Esophagus squamous epithelium (tissue), 5 donors: ENCODE results near the gene SIRPA. TPM values are rescaled to one million over a fixed set of nuclear protein-coding genes. Genes with fewer than 3 reads are reported as not detected.

Source experiments
- DNase-seq: peaks from one replicate; lab custom pipeline; 2025; lab: John Stamatoyannopoulos, UW
- H3K27ac ChIP-seq, 4 donors: fragments of 200-600 bp; sonication (generic); one replicate each; pipeline ENCODE4 v1.5.1; 2016 to 2019; ENCODE audit warnings: mild to moderate bottlenecking in 1 of 4
- H3K27me3 ChIP-seq, 4 donors: fragments of 200-600 bp; sonication (generic); 1 replicate in 3 of 4; 2 replicates in 1 of 4; pipeline versions ENCODE4 v1.5.1 to v1.6.0; 2017 to 2021; ENCODE audit warnings: antibody characterized with exemption in 1 of 4
- H3K36me3 ChIP-seq, 3 donors: fragments of 200-600 bp; sonication (generic); one replicate each; pipeline ENCODE4 v1.5.1; 2016 to 2019
- H3K4me1 ChIP-seq, 3 donors: fragments of 200-600 bp; sonication (generic); one replicate each; pipeline ENCODE4 v1.5.1; 2017 to 2019
- H3K4me3 ChIP-seq, 4 donors: fragments of 200-600 bp; sonication (generic); 1 replicate in 3 of 4; 2 replicates in 1 of 4; pipeline ENCODE4 v1.5.1; 2016 to 2019; ENCODE audit warnings: mild to moderate bottlenecking in 2 of 4, moderate library complexity in 1 of 4
- H3K9me3 ChIP-seq, 3 donors: fragments of 200-600 bp; sonication (generic); one replicate each; pipeline ENCODE4 v1.5.1; 2016 to 2019
- POLR2A ChIP-seq, 4 donors: fragments of 450-650 bp; IDR thresholded peaks; one replicate each; pipeline ENCODE4 v1.6.1; 2017; ENCODE audit warnings: antibody characterized with exemption in 4 of 4, mild to moderate bottlenecking in 4 of 4, moderate library complexity in 3 of 4
- WGBS, 2 donors: methylation state at CpG; one replicate each; pipeline ENCODE4 v1.1.5; 2018; 5-methylcytosine and 5-hydroxymethylcytosine counted together
- intact Hi-C: fragments of 100-400 bp; cut with DNase I; formaldehyde crosslinking; loops from one replicate; pipeline ENCODE4 v1.15.0; 2022
- total RNA-seq, 4 donors: library from RNA; depleted of rRNA; stranded (reverse); fragments of >200 nt; gene quantifications; one replicate each; pipeline ENCODE4 v1.1.0, GENCODE V29; 2016
- TF ChIP-seq, protein P1 (sequence below), 6 experiments: fragments of 450-650 bp in 4 of 6; fragments of 200-600 bp in 2 of 6; sonication (generic) in 2 of 6; IDR thresholded peaks; one replicate each; pipeline ENCODE4 v1.5.1; 2016 to 2019; ENCODE audit warnings: antibody characterized with exemption in 6 of 6, mild to moderate bottlenecking in 4 of 6, moderate library complexity in 4 of 6
- donor health status: DM: yes; HTN: yes; CAD: no.

SIRPA gene
- total RNA-seq, 4 donors from 2014 or later: 9.3 to 23.4 (median 20.1) TPM

- Histone ChIP-seq H3K4me3 (no peak overlapping the region), H3K27ac (no peak overlapping the region), H3K9me3 (no peaks in the 10 kb centered on the region), H3K27me3 (peaks cover 0 to 78% (median 0%) of the 10 kb centered on the region in 4 donors), H3K36me3 (no peaks in the 10 kb centered on the region), H3K4me1 (no peaks in the 10 kb centered on the region)
- no peak for TF ChIP-seq POLR2A (IDR thresholded peaks at IDR 0.05)
- TF ChIP-seq, protein P1, sequence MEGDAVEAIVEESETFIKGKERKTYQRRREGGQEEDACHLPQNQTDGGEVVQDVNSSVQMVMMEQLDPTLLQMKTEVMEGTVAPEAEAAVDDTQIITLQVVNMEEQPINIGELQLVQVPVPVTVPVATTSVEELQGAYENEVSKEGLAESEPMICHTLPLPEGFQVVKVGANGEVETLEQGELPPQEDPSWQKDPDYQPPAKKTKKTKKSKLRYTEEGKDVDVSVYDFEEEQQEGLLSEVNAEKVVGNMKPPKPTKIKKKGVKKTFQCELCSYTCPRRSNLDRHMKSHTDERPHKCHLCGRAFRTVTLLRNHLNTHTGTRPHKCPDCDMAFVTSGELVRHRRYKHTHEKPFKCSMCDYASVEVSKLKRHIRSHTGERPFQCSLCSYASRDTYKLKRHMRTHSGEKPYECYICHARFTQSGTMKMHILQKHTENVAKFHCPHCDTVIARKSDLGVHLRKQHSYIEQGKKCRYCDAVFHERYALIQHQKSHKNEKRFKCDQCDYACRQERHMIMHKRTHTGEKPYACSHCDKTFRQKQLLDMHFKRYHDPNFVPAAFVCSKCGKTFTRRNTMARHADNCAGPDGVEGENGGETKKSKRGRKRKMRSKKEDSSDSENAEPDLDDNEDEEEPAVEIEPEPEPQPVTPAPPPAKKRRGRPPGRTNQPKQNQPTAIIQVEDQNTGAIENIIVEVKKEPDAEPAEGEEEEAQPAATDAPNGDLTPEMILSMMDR (IDR thresholded peaks at IDR 0.05): no peak
- 82 to 86% methylated on average over 11 of the region's 11 CpGs for WGBS, 2 donors
- intact Hi-C loops: no loop called here
- no peak for DNase-seq
Observed at GRCh38 chr20:1975291-1975690, 80.1 kb downstream of the SIRPA start.

- TF ChIP-seq, protein P1 (IDR thresholded peaks at IDR 0.05): no peak
- no peak for TF ChIP-seq POLR2A (IDR thresholded peaks at IDR 0.05)
- no peak for DNase-seq
- H3K9me3 ChIP-seq: no peaks in the 10 kb centered on the region
- WGBS, 2 donors: 36 to 79% methylated on average over 3 of the region's 3 CpGs
- H3K27me3 ChIP-seq: peaks cover 0 to 63% (median 0%) of the 10 kb centered on the region in 4 donors
- no peak overlapping the region for H3K27ac ChIP-seq
- no peak overlapping the region for H3K4me3 ChIP-seq
- H3K36me3 ChIP-seq: no peaks in the 10 kb centered on the region
- intact Hi-C loops: no loop called here
- H3K4me1 ChIP-seq: no peaks in the 10 kb centered on the region
Observed at GRCh38 chr20:1979106-1979778, 84.0 kb downstream of the SIRPA start.

GRCh38 chr20:1982686-1983085 is 87.5 kb downstream of the SIRPA start:
- peaks cover 0 to 78% (median 0%) of the 10 kb centered on the region in 4 donors for H3K27me3 ChIP-seq
- intact Hi-C loops: no loop called here
- 84 to 95% methylated on average over 3 to 4 of the region's 5 CpGs for WGBS, 2 donors

GRCh38 chr20:1983301-1983700 is 88.1 kb downstream of the SIRPA start:
- Histone ChIP-seq H3K4me3 (no peak overlapping the region), H3K4me1 (no peaks in the 10 kb centered on the region), H3K27me3 (peaks cover 0 to 75% (median 0%) of the 10 kb centered on the region in 4 donors), H3K27ac (no peak overlapping the region), H3K9me3 (no peaks in the 10 kb centered on the region), H3K36me3 (no peaks in the 10 kb centered on the region)
- DNase-seq: no peak
- 35 to 46% methylated on average over 4 of the region's 4 CpGs for WGBS, 2 donors
- intact Hi-C loops: no loop called here
- no peak for TF ChIP-seq POLR2A (IDR thresholded peaks at IDR 0.05)
- TF ChIP-seq, protein P1 (IDR thresholded peaks at IDR 0.05): no peak

More at GRCh38 chr20:1982686-1983085, 87.5 kb downstream of the SIRPA start:
- H3K4me3 ChIP-seq: no peak overlapping the region
- H3K4me1 ChIP-seq: no peaks in the 10 kb centered on the region
- H3K27ac ChIP-seq: no peak overlapping the region
- DNase-seq: no peak
- no peak for TF ChIP-seq POLR2A (IDR thresholded peaks at IDR 0.05)
- TF ChIP-seq, protein P1 (IDR thresholded peaks at IDR 0.05): no peak
- H3K9me3 ChIP-seq: no peaks in the 10 kb centered on the region
- H3K36me3 ChIP-seq: no peaks in the 10 kb centered on the region

DNA sequence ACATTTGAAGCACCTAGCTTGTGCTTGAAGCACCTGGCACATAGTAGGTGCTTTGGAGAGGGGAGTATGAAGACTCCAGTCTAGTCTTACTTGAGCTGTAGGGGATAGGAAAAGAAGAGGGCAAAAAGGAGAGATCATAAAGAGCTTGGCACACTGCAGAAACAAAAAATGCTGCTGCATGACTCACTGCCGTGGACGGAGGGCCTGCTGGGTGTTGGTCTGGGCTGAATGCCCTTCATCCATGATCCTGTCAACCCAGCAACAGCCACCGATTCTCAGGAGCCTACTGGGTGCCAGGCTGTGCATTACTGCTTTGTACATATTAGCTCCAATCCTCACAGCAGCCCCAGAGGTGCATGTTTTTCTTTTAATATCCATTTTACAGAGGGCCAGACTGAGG is 92.6 kb downstream of the SIRPA start:
- Histone ChIP-seq H3K36me3 (no peaks in the 10 kb centered on the region), H3K27me3 (peaks cover 0 to 84% (median 2%) of the 10 kb centered on the region in 4 donors), H3K4me3 (no peak overlapping the region), H3K9me3 (no peaks in the 10 kb centered on the region), H3K27ac (no peak overlapping the region), H3K4me1 (no peaks in the 10 kb centered on the region)
- TF ChIP-seq, protein P1 (IDR thresholded peaks at IDR 0.05): no peak
- TF ChIP-seq POLR2A (IDR thresholded peaks at IDR 0.05): no peak
- intact Hi-C loops: no loop called here
- 0 to 20% methylated on average over 3 of the region's 3 CpGs for WGBS, 2 donors
- DNase-seq: no peak
